GM12891 (cell line): ENCODE measurements around the gene SHROOM4.

ENCODE experiments used
- DNase-seq: peaks from one replicate; pipeline ENCODE4 v3.0.0; 2011; ENCODE audit warnings: low spot score; ENCODE audit not compliant: insufficient read length
- FAIRE-seq: peaks from 2 replicates; lab custom pipeline; 2011; peaks lifted over from hg19 to GRCh38; lab: Jason Lieb, UNC
- PAX5 ChIP-seq: IDR thresholded peaks from 2 replicates; pipeline ENCODE4 v1.6.1; 2011; ENCODE audit warnings: low read length, moderate library complexity, mild to moderate bottlenecking; ENCODE audit not compliant: insufficient read depth, severe bottlenecking
- POLR2A ChIP-seq: IDR thresholded peaks from 2 replicates; pipeline ENCODE4 v1.6.1; 2011; ENCODE audit warnings: low read depth, low read length, control low read depth
- POLR2AphosphoS5 ChIP-seq: IDR thresholded peaks from 2 replicates; pipeline ENCODE4 v1.6.1; 2011; ENCODE audit warnings: low read depth, low read length, control low read depth
- POU2F2 ChIP-seq: IDR thresholded peaks from 2 replicates; pipeline ENCODE4 v1.6.1; 2011; ENCODE audit warnings: low read depth, mild to moderate bottlenecking, control low read depth, low read length, moderate library complexity
- SPI1 ChIP-seq: IDR thresholded peaks from 2 replicates; pipeline ENCODE4 v1.6.1; 2011; ENCODE audit warnings: low read depth, low read length, control low read depth
- TAF1 ChIP-seq: IDR thresholded peaks from 2 replicates; pipeline ENCODE4 v1.6.1; 2011; ENCODE audit warnings: low read depth, low read length, control low read depth

The SHROOM4 gene

GRCh38 chrX:50700921-50701320, 113.1 kb downstream of the SHROOM4 start:
- DNase-seq: no peak
- no peak for FAIRE-seq
- TF ChIP-seq POLR2AphosphoS5: no peak

DNA sequence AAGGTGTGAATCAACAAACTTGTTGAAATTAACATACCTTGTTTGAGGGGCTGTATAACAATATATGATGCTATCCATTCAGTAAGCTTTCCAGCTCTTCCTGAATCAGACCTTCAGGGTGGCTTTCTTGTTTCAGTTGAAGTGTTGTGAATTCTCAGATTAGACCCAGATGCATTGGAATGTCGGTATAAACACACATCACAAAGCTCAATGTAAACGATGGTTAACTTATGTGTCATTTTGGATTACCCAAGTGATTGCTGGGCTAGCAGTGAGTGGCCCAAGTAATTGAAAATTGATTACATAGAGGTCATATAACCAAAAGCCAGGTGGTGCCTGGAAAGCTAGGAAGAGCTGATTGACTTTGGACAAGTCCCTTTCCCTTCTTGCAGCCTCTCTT, 115.0 kb downstream of the SHROOM4 start:
- TF ChIP-seq POLR2AphosphoS5 (no peak), SPI1 (no peak)
- FAIRE-seq (no peak), DNase-seq (no peak)

DNA sequence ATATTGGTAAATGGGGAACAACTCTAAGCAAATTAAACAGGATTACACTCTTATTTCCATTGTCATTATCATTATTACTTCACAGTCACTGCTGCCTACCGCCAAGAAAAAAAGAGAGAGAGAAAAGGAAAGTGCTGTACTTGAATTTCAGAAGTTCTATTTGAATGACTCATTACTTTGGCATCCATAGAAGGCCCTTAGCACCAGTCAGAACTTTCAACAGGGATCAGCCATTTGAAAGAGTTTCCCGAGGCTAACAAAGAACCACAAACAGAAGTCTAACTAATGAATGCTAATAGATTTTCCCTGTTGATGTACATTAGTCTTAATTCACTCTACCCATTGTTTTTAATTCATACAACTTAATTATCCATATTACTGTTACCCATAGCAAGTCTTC, 116.3 kb downstream of the SHROOM4 start:
- TF ChIP-seq PAX5: no peak
- TF ChIP-seq POLR2A: no peak
- no peak for TF ChIP-seq POU2F2
- TF ChIP-seq TAF1: no peak
- TF ChIP-seq POLR2AphosphoS5: no peak
- no peak for TF ChIP-seq SPI1
- DNase-seq: no peak
- FAIRE-seq: no peak

GRCh38 chrX:50691820-50692219, 122.2 kb downstream of the SHROOM4 start:
- FAIRE-seq (peak; percentile 89), DNase-seq (peak; percentile 3)
- no peak for TF ChIP-seq POLR2AphosphoS5
- TF ChIP-seq SPI1: no peak
- no peak for TF ChIP-seq TAF1
- TF ChIP-seq PAX5: no peak
- TF ChIP-seq POU2F2: no peak
- no peak for TF ChIP-seq POLR2A

DNA sequence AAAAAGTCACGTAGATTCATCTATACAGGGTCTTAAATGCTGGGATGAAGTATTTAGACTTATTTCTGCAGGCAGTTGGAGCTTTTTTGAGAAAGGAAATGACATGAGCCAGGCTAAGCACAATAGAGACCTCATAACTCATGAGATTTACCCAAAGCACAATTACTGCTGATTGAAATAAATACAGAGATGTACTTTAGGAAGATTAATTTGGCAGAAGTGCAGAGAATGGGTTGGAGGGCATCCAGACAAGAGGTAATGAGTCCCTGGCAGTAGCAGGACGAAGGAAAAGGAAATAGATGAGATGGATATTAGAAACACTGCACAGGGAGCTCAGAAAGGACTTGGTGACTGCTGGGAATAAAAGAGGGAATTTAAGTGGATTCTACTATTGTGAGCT, 129.1 kb downstream of the SHROOM4 start:
- TF ChIP-seq POLR2AphosphoS5 (no peak), PAX5 (no peak), POLR2A (no peak), TAF1 (no peak), POU2F2 (no peak), SPI1 (no peak)
- no peak for FAIRE-seq
- DNase-seq: no peak

- DNase-seq (no peak), FAIRE-seq (no peak)
- no peak for TF ChIP-seq POLR2AphosphoS5
- TF ChIP-seq POU2F2: no peak
- no peak for TF ChIP-seq POLR2A
- no peak for TF ChIP-seq TAF1
- no peak for TF ChIP-seq SPI1
- no peak for TF ChIP-seq PAX5
Observed at GRCh38 chrX:50680990-50681389, 133.0 kb downstream of the SHROOM4 start.

GRCh38 chrX:50677789-50678188, 136.2 kb downstream of the SHROOM4 start:
- FAIRE-seq: no peak

DNA sequence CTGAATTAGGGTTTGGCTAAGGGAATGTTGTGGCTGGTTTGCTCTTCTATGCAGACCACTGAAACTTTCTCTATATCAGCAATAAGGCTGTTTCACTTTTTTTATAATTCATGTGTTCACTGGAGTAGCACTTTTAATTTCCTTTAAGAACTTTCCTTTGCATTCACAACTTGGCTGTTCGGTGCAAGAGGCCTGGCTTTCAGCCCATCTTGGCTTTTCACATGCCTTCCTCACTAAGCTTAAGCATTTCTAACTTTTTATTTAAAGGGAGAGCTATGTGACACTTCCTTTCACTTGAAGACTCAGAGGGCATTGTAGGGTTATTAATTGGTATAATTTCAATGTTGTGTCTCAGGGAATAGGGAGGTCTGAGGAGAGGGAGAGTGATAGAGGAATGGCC, 142.3 kb downstream of the SHROOM4 start:
- FAIRE-seq (no peak), DNase-seq (no peak)
- TF ChIP-seq TAF1 (no peak), POLR2A (no peak), POLR2AphosphoS5 (no peak), POU2F2 (no peak), PAX5 (no peak), SPI1 (no peak)

More at GRCh38 chrX:50677789-50678188, 136.2 kb downstream of the SHROOM4 start:
- no peak for DNase-seq
- TF ChIP-seq PAX5: no peak
- TF ChIP-seq SPI1: no peak
- TF ChIP-seq POLR2A: no peak
- no peak for TF ChIP-seq POU2F2
- no peak for TF ChIP-seq TAF1
- no peak for TF ChIP-seq POLR2AphosphoS5

DNA sequence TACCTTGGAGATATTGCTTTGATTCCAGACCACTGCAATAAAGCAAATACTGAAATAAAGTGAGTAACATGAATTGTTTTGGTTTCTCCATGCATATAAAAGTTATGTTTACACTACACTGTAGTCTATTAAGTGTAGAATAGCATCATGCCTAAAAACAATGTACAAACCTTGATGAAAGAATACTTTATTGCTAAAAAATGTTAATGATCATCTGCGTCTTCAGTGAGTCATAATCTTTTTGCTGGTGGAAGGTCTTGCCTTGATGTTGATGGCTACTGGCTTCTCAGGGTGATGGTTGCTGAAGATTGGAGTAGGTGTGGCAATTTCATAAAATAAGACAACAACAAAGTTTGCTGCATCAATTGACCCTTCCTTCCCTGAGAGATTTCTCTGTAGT, 145.1 kb downstream of the SHROOM4 start:
- TF ChIP-seq POU2F2: no peak
- no peak for TF ChIP-seq SPI1
- no peak for TF ChIP-seq POLR2AphosphoS5
- TF ChIP-seq PAX5: no peak
- no peak for TF ChIP-seq TAF1
- no peak for TF ChIP-seq POLR2A
- FAIRE-seq (no peak), DNase-seq (no peak)

GRCh38 chrX:50648156-50648555, 165.8 kb downstream of the SHROOM4 start:
- TF ChIP-seq SPI1 (no peak), POU2F2 (no peak), POLR2A (no peak), PAX5 (no peak), POLR2AphosphoS5 (no peak), TAF1 (no peak)
- FAIRE-seq (no peak), DNase-seq (no peak)

GRCh38 chrX:50644496-50644895, 169.5 kb downstream of the SHROOM4 start:
- TF ChIP-seq PAX5 (no peak), POLR2AphosphoS5 (no peak), SPI1 (no peak), POLR2A (no peak), POU2F2 (no peak), TAF1 (no peak)
- FAIRE-seq: no peak
- no peak for DNase-seq
